Fibroblast of mammary gland (primary cell): ENCODE measurements around the gene ATXN7L1.

Source experiments
- DNase-seq: peaks from one replicate; pipeline ENCODE4 v3.0.0-alpha.2; 2010; ENCODE audit warnings: low read depth
- H3K4me3 ChIP-seq: 2 replicates; pipeline ENCODE4 v1.5.1; 2011; ENCODE audit warnings: low read depth, mild to moderate bottlenecking, low read length, moderate library complexity; ENCODE audit not compliant: control insufficient read depth
- TF ChIP-seq, protein P1 (sequence below): conservative IDR thresholded peaks from 2 replicates; pipeline ENCODE4 v1.5.1; 2011; ENCODE audit warnings: low read depth, low read length, inconsistent platforms; ENCODE audit not compliant: control insufficient read depth, insufficient read depth

Gene ATXN7L1

DNA sequence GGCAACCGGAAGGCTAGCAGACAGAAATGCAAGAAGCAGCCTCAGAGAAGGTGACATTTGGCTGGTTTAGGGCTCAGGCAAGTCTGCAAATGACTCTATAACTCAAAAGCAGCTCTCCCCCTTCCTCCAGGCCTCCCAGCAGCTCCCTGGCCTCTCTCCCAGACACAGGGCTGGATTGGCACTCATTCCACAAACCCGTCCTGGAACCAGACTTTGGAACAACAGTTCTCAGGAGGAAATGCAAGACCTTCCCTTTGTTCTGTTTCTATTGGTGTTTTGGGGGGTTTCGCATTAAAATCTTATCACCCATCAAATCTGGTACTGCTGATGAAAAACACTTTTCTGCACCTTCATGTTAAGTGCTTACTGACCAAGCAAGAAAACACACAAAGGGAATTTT lies 254.8 kb downstream of the ATXN7L1 start:
- H3K4me3 ChIP-seq = no peak overlapping the region
- TF ChIP-seq, protein P1, sequence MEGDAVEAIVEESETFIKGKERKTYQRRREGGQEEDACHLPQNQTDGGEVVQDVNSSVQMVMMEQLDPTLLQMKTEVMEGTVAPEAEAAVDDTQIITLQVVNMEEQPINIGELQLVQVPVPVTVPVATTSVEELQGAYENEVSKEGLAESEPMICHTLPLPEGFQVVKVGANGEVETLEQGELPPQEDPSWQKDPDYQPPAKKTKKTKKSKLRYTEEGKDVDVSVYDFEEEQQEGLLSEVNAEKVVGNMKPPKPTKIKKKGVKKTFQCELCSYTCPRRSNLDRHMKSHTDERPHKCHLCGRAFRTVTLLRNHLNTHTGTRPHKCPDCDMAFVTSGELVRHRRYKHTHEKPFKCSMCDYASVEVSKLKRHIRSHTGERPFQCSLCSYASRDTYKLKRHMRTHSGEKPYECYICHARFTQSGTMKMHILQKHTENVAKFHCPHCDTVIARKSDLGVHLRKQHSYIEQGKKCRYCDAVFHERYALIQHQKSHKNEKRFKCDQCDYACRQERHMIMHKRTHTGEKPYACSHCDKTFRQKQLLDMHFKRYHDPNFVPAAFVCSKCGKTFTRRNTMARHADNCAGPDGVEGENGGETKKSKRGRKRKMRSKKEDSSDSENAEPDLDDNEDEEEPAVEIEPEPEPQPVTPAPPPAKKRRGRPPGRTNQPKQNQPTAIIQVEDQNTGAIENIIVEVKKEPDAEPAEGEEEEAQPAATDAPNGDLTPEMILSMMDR = no peak
- DNase-seq = peak; percentile 33

DNA sequence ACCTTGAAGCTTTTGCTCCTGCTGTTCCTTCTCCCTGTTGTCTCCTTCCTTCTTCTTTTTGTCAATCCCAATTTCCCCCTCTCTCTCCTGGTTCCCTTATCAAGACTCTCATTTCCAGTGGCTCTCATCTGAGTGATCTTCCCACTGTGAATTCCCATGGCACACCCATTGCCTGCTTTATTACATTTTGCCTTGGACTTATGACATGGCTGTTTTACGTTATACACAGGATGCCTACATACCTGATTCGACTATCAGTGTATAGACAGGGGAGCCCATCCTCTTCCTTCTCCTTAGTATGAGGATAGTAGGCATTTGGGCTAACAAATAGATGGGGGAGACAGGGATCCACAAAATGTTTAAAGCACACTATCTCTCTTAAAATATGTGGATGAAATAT lies 255.2 kb downstream of the ATXN7L1 start:
- TF ChIP-seq, protein P1 = no peak
- no peak for DNase-seq
- no peak overlapping the region for H3K4me3 ChIP-seq

DNA sequence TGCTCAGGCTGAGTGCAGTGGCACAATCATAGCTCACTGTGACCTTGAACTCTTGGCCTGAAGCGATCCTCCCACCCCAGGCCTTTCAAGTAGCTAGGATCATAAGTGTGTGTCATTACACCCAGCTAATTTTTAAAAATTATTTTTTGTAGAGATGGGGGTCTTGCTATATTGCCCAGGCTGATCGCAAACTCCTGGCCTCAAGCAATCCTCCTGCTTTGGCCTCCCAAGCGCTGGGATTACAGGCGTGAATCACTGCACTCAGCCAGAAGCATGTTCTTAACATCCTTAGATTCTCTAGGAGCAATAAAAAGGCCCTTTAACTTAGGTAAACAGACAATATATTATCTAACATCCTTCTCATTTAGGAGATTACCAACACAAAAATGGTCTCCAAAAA lies 256.8 kb downstream of the ATXN7L1 start:
- TF ChIP-seq, protein P1 = no peak
- no peak for DNase-seq

DNA sequence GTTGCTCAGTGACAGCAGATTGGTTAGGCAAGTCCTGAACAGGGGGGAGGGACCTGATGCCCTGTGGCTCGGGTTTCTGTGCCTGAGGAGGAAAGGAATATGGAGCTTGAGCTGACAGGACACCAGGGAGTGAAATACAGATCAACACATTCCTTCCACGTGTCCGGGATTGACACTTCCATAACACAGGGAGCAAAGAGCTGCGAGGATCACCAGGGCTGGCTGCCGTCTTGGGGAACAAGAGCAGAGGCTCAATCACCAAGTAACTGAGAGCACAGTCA lies 258.4 kb downstream of the ATXN7L1 start:
- no peak for DNase-seq
- TF ChIP-seq, protein P1 = no peak
- no peak overlapping the region for H3K4me3 ChIP-seq

More for the DNA sequence above, 256.8 kb downstream of the ATXN7L1 start:
- H3K4me3 ChIP-seq = no peak overlapping the region

DNA sequence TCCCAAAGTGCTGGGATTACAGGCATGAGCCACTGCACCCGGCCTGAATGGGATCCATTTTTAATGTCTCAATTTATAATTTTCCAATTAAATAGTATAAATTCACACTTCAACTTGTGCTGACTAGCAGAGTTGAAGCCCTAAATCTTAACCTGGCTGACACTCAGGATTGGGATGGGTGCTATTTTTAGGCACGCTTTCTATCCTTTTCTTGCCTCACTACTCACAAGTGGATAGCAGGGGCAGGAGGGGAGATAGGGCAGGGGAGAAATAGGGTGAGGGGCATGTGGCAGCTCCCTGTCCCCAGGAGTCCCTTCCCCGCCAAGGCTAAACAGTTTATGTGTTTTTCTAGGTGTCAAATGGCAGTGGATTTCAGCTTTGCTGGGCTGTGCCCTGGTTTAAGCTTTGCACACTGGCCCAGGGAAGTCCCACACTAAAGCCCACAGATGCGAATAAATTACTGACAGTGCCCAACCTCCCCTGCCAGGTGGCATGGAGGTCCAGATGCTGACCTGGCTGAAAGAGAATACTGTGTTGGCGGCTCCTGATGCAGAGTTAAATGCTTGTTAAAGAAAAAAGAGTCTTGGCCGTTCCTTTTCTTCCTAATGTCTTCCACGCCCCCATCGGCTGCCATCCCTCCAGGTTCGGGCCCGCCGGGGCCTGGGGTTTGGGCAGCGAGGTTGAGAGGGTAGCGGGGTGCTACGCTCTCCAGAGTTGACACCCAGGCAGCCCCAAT lies 259.0 kb downstream of the ATXN7L1 start:
- no peak for DNase-seq
- H3K4me3 ChIP-seq = no peak overlapping the region
- TF ChIP-seq, protein P1 = no peak

DNA sequence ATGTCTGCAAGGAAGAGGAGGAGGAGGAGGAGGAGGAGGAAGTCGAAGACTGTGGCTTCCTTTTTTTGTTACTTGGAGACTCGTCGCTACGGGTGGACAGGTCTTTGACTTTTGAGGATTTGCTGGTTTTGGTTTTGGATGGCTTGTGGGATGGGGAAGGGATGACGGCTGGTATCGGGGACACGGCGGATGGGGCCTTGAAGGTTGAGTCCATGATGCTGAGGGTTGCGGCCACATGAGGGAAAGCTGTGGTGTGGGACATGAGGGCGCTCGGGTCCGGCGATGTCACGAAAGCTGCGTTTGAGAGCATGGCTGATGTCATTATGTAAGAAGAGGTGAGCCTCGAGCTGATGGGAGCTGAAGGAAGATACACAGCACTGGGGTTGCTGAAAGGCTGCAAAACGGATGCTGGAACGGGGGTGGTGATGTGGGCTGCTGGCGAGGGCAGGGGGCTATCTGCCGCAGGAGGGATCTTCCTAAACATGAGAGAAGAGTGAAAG lies 262.0 kb downstream of the ATXN7L1 start:
- TF ChIP-seq, protein P1 = no peak

More for the DNA sequence above, 262.0 kb downstream of the ATXN7L1 start:
- no peak overlapping the region for H3K4me3 ChIP-seq
- no peak for DNase-seq
